ENCODE results near the gene ADAM12.

Gene ADAM12

GRCh38 chr10:126111516-126111915 lies 276.8 kb downstream of the ADAM12 start:
- TF ChIP-seq, protein P1, sequence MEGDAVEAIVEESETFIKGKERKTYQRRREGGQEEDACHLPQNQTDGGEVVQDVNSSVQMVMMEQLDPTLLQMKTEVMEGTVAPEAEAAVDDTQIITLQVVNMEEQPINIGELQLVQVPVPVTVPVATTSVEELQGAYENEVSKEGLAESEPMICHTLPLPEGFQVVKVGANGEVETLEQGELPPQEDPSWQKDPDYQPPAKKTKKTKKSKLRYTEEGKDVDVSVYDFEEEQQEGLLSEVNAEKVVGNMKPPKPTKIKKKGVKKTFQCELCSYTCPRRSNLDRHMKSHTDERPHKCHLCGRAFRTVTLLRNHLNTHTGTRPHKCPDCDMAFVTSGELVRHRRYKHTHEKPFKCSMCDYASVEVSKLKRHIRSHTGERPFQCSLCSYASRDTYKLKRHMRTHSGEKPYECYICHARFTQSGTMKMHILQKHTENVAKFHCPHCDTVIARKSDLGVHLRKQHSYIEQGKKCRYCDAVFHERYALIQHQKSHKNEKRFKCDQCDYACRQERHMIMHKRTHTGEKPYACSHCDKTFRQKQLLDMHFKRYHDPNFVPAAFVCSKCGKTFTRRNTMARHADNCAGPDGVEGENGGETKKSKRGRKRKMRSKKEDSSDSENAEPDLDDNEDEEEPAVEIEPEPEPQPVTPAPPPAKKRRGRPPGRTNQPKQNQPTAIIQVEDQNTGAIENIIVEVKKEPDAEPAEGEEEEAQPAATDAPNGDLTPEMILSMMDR (IDR thresholded peaks at IDR 0.05; ENCODE audit: low read depth, low read length, missing control alignments): no peak
- no peak overlapping the region for H3K4me3 ChIP-seq (ENCODE audit: low read depth, low read length)
- in situ Hi-C loops (cut with HindIII; ENCODE audit: low sequenced_read_pairs): no loop called here
- DNase-seq (ENCODE audit: low read depth): no peak

GRCh38 chr10:126110489-126111180 lies 277.6 kb downstream of the ADAM12 start:
- H3K4me3 ChIP-seq (ENCODE audit: low read depth, low read length): no peak overlapping the region
- TF ChIP-seq, protein P1 (IDR thresholded peaks at IDR 0.05; ENCODE audit: low read depth, low read length, missing control alignments): no peak
- in situ Hi-C loops (cut with HindIII; ENCODE audit: low sequenced_read_pairs): no loop called here
- no peak for DNase-seq (ENCODE audit: low read depth)

DNA sequence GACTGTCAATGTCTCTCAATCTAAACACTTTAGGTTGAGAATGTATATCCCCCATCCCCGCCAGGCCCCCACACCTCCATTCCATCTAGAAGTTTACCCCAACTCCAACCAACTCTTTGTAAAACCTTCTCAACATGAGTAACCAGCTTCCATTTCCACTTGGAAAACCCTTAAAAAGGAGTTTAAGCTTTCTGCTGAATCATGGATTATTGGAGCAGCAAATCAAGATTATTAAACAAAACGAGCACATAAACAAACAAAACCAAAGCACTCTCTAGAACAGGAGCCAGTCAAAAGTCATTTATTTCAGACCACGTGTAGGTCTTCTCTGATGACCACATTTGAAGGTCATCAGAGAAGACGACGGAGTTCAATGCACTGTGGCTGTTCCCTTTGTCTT lies 278.4 kb downstream of the ADAM12 start:
- H3K4me3 ChIP-seq (ENCODE audit: low read depth, low read length): no peak overlapping the region
- no peak for DNase-seq (ENCODE audit: low read depth)
- TF ChIP-seq, protein P1 (IDR thresholded peaks at IDR 0.05; ENCODE audit: low read depth, low read length, missing control alignments): no peak
- in situ Hi-C loops (cut with HindIII; ENCODE audit: low sequenced_read_pairs): no loop called here

DNA sequence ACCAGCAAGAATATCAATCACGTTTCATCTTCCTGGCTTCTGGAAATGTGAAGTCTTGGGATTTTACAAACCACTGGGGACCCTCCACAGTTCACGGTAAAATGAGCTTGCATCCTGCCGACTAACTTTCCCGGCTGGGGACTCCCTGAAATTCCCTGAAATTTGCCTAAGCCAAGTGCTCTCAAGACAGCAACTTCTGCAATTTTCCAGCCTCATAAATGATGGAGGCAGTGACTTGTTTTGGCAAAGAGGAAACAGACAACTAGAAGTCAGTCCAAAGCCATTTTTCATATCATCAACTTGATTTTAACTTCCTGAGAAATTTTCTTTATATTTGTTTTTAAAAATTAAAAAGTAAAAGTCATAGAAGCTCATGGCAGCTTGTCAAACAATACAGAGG lies 279.6 kb downstream of the ADAM12 start:
- H3K4me3 ChIP-seq (ENCODE audit: low read depth, low read length): no peak overlapping the region
- in situ Hi-C loops (cut with HindIII; ENCODE audit: low sequenced_read_pairs): no loop called here
- DNase-seq (ENCODE audit: low read depth): no peak
- TF ChIP-seq, protein P1 (IDR thresholded peaks at IDR 0.05; ENCODE audit: low read depth, low read length, missing control alignments): no peak

DNA sequence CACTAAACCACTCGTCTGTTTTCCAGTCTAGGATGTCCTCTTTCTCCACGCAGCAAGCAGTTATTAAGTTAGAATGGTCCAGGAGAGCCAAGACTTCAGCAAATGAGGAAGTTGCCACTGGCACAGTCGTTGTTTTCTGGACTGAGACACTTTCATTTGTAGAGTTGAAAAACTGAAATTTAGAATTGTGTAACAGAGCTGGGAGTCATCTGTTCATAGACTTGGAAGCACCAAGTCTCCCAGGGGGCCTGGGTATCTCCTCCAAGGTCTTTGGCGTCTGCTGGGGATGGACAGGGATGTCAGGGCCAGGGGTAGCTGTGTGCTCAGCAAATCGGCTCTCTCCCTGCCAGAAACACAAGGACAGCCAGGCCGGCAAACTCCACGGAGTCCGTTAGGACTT lies 283.5 kb downstream of the ADAM12 start:
- H3K4me3 ChIP-seq (ENCODE audit: low read depth, low read length): no peak overlapping the region

DNA sequence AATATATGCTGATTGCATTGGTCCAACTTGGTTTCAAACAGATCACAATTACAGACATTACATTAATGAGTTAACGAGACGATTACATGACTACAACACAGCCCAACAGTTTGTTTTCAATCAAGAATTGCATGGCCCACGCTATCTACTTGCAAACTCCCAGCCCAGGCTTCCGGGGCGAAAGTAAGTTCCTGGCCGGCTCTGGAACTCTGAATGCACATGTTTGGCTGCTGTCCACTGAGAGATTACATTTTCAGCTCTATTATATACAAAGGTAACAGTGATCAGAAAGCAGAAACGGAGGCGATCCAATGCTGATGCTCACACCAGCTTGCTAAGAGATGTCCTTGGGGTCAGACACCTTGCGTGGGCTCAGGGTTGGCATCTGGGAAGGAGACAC lies 285.6 kb downstream of the ADAM12 start:
- TF ChIP-seq, protein P1 (IDR thresholded peaks at IDR 0.05; ENCODE audit: low read depth, low read length, missing control alignments): no peak
- in situ Hi-C loops (cut with HindIII; ENCODE audit: low sequenced_read_pairs): no loop called here
- no peak overlapping the region for H3K4me3 ChIP-seq (ENCODE audit: low read depth, low read length)
- no peak for DNase-seq (ENCODE audit: low read depth)

More for the DNA sequence above, 283.5 kb downstream of the ADAM12 start:
- TF ChIP-seq, protein P1 (IDR thresholded peaks at IDR 0.05; ENCODE audit: low read depth, low read length, missing control alignments): no peak
- in situ Hi-C loops (cut with HindIII; ENCODE audit: low sequenced_read_pairs): no loop called here
- no peak for DNase-seq (ENCODE audit: low read depth)
